Measurements from ENCODE around the gene LY6G6F. TPM values are rescaled to one million over a fixed set of nuclear protein-coding genes. Genes with fewer than 3 reads are reported as not detected.

The LY6G6F gene
- total and polyA plus RNA-seq, 2 donors (not counting 3 experiments of a cell fraction or from before 2014, with no cell fraction given): not detected

- H3K4me3 ChIP-seq (replicated peaks in 1 of 3; ENCODE audit: insufficient read depth in 1 of 3, low read depth in 1 of 3, low read length in 3 of 3): no peak overlapping the region
- POLR2A ChIA-PET: interaction anchor here (0.6 to 2.3 kb wide), 3 partner anchors 9 to 106 kb away, joined by 6 to 10 read pairs (median 8); partner anchors contain the start of genes HSPA1B and LY6G6D
- TF ChIP-seq POLR2A (IDR thresholded peaks at IDR 0.05; ENCODE audit: low read depth, low read length): no peak
- TF ChIP-seq MYC (IDR thresholded peaks at IDR 0.05; ENCODE audit: low read depth, low read length): no peak
- no peak for TF ChIP-seq CTCF (IDR thresholded peaks at IDR 0.05; ENCODE audit: extremely low read depth in 1 of 2, insufficient read depth in 1 of 2, low read depth in 1 of 2, low read length in 2 of 2)
- no peak for TF ChIP-seq GATA2 (IDR thresholded peaks at IDR 0.05; ENCODE audit: insufficient read depth, insufficient read length, low read depth, low read length)
- no peak for TF ChIP-seq MAX (IDR thresholded peaks at IDR 0.05; ENCODE audit: insufficient read depth, insufficient read length)
- TF ChIP-seq JUN (IDR thresholded peaks at IDR 0.05; ENCODE audit: borderline replicate concordance, insufficient read depth, insufficient read length, low read depth): no peak
- TF ChIP-seq POLR2AphosphoS5 (IDR thresholded peaks at IDR 0.05; ENCODE audit: insufficient read depth, low read depth, low read length): no peak
- TF ChIP-seq EZH2 (IDR thresholded peaks at IDR 0.05; ENCODE audit: borderline replicate concordance, low read depth, low read length, severe bottlenecking): no peak
- TF ChIP-seq FOS (IDR thresholded peaks at IDR 0.05; ENCODE audit: borderline replicate concordance, insufficient read depth, low read length): no peak
- H3K4me2 ChIP-seq (ENCODE audit: insufficient read depth, low read length): no peak overlapping the region
- H2AFZ ChIP-seq (ENCODE audit: low read depth, low read length): no peak overlapping the region
- peaks cover 3 to 16% of the 10 kb centered on the region in 2 experiments for H3K36me3 ChIP-seq (ENCODE audit: control insufficient read depth in 2 of 2, extremely low read depth in 1 of 2, insufficient read depth in 2 of 2, low read length in 2 of 2)
- intact Hi-C loops (cut with micrococcal nuclease) (no loop called here), dilution Hi-C loops (cut with MboI; ENCODE audit: extremely low pct_ligation_motif_present, low sequenced_read_pairs) (no loop called here)
- H3K79me2 ChIP-seq (ENCODE audit: control insufficient read depth, insufficient read depth, low read length): no peaks in the 10 kb centered on the region
- peaks cover 26% of the 10 kb centered on the region for H3K4me1 ChIP-seq (ENCODE audit: control insufficient read depth, extremely low read depth, insufficient read depth, low read length)
- H4K20me1 ChIP-seq (replicated peaks; ENCODE audit: control insufficient read depth, extremely low read depth, insufficient read depth, low read length): no peaks in the 10 kb centered on the region
- CTCF ChIA-PET: interaction anchor here (0.7 to 1.8 kb wide), 5 partner anchors 14 to 434 kb away, joined by 3 to 5 read pairs (median 3); no protein-coding TSS in a partner anchor
- H3K9me3 ChIP-seq (replicated peaks; ENCODE audit: control insufficient read depth, insufficient read depth, low read length): no peaks in the 10 kb centered on the region
- H3K9ac ChIP-seq (replicated peaks; ENCODE audit: extremely low read depth, insufficient read depth, low read length): no peak overlapping the region
- H3K27ac ChIP-seq (ENCODE audit: insufficient read depth, low read depth, low read length): no peak overlapping the region
- H3K27me3 ChIP-seq (ENCODE audit: control insufficient read depth in 2 of 2, insufficient read depth in 2 of 2, low read length in 2 of 2): peaks cover 0 to 2% of the 10 kb centered on the region in 2 experiments
- FAIRE-seq (no peak), DNase-seq (ENCODE audit: low read depth, low spot score) (no peak)
- no TSS peak for BruUV-seq (replicated peaks)
- H3K9me1 ChIP-seq (replicated peaks; ENCODE audit: control insufficient read depth, extremely low read depth, insufficient read depth, low read length): no peaks in the 10 kb centered on the region
Measured at GRCh38 chr6:31723980-31724691, 17.5 kb downstream of the LY6G6F start.

All from endothelial cell of umbilical vein (primary cell).